Neural cell (in vitro differentiated cells): Measurements from ENCODE around the gene SKAP1. TPM values are rescaled to one million over a fixed set of nuclear protein-coding genes. Genes with fewer than 3 reads are reported as not detected.
"Not testable (repeated sequence)": the region's sequence is repeated elsewhere in the genome, so short reads cannot be mapped to it uniquely, and the experiment has no call there.

ENCODE experiments used
- H2AFZ ChIP-seq: fragments of 200-600, 300-800 bp; sonication (generic), shearing (Covaris generic); 2 replicates; pipeline ENCODE4 v1.6.0; 2014; ENCODE audit warnings: low read depth, mild to moderate bottlenecking, antibody characterized with exemption, low read length, moderate library complexity
- H3F3A ChIP-seq: fragments of 200-600 bp; shearing (Covaris generic); 2 replicates; pipeline ENCODE4 v1.6.1; 2016; ENCODE audit warnings: mild to moderate bottlenecking, moderate library complexity, mixed read lengths, antibody characterized with exemption, low read length; ENCODE audit not compliant: insufficient read depth, poor library complexity, severe bottlenecking
- H3K27ac ChIP-seq: fragments of 200-600, 300-800 bp; sonication (generic), shearing (Covaris generic); 2 replicates; pipeline ENCODE4 v1.5.1; 2014; ENCODE audit warnings: mild to moderate bottlenecking, low read length, moderate library complexity
- H3K27me3 ChIP-seq: fragments of 300-800, 200-600 bp; sonication (generic), shearing (Covaris generic); 2 replicates; pipeline ENCODE4 v1.6.0; 2014; ENCODE audit warnings: mild to moderate bottlenecking, low read depth, low read length, moderate library complexity; ENCODE audit not compliant: insufficient read depth
- H3K36me3 ChIP-seq: fragments of 300-800, 200-600 bp; sonication (generic), shearing (Covaris generic); 2 replicates; pipeline ENCODE4 v1.5.1; 2014; ENCODE audit warnings: mild to moderate bottlenecking, antibody characterized with exemption, low read length, moderate library complexity; ENCODE audit not compliant: insufficient read depth
- H3K4me2 ChIP-seq: fragments of 300-800, 200-600 bp; sonication (generic), shearing (Covaris generic); 2 replicates; pipeline ENCODE4 v1.6.0; 2014; ENCODE audit warnings: mild to moderate bottlenecking, low read length
- H3K4me3 ChIP-seq: fragments of 300-800, 200-600 bp; sonication (generic), shearing (Covaris generic); 2 replicates; pipeline ENCODE4 v1.5.1; 2014; ENCODE audit warnings: mild to moderate bottlenecking, low read length, moderate library complexity
- H3K79me2 ChIP-seq: fragments of 200-600 bp; shearing (Covaris generic); replicated peaks from 2 replicates; pipeline ENCODE4 v1.6.0; 2014; ENCODE audit warnings: mild to moderate bottlenecking, low read length, moderate library complexity; ENCODE audit not compliant: insufficient read depth
- H3K9ac ChIP-seq: fragments of 300-800, 200-600 bp; sonication (generic), shearing (Covaris generic); 2 replicates; pipeline ENCODE4 v1.6.1; 2016; ENCODE audit warnings: mild to moderate bottlenecking, low read length, mixed read lengths
- H3K9me2 ChIP-seq: fragments of 200-600 bp; shearing (Covaris generic); 2 replicates; pipeline ENCODE4 v1.6.1; 2016; ENCODE audit warnings: mild to moderate bottlenecking, low read length, mixed read lengths; ENCODE audit not compliant: insufficient read depth
- H3K9me3 ChIP-seq: fragments of 200-600, 300-800 bp; sonication (generic), shearing (Covaris generic); 2 replicates; pipeline ENCODE4 v1.6.1; 2016; ENCODE audit warnings: mild to moderate bottlenecking, mixed run types, low read length, moderate library complexity, mixed read lengths
- H4K20me1 ChIP-seq: fragments of 200-600 bp; shearing (Covaris generic); 2 replicates; pipeline ENCODE4 v1.6.1; 2016; ENCODE audit warnings: mild to moderate bottlenecking, mixed run types; ENCODE audit not compliant: insufficient read depth
- CTCF ChIP-seq: fragments of 450-650 bp; IDR thresholded peaks from 2 replicates; pipeline ENCODE4 v1.5.1; 2014; ENCODE audit warnings: antibody characterized with exemption, mild to moderate bottlenecking, moderate library complexity; ENCODE audit not compliant: poor library complexity, severe bottlenecking
- EP300 ChIP-seq: fragments of 450-650 bp; conservative IDR thresholded peaks from 2 replicates; pipeline ENCODE4 v1.6.1; 2014; ENCODE audit warnings: antibody characterized with exemption, mild to moderate bottlenecking, moderate library complexity; ENCODE audit not compliant: poor library complexity, severe bottlenecking
- EZH2 ChIP-seq: fragments of 200-600, 300-800 bp; shearing (Covaris generic), sonication (generic); IDR thresholded peaks from 2 replicates; pipeline ENCODE4 v1.6.1; 2014; ENCODE audit warnings: antibody characterized with exemption, low read length, borderline replicate concordance, mild to moderate bottlenecking; ENCODE audit not compliant: insufficient read depth, poor library complexity, severe bottlenecking
- MXI1 ChIP-seq: fragments of 450-650 bp; conservative IDR thresholded peaks from 2 replicates; pipeline ENCODE4 v1.6.1; 2014; ENCODE audit warnings: antibody characterized with exemption, mild to moderate bottlenecking; ENCODE audit not compliant: poor library complexity, severe bottlenecking
- POLR2AphosphoS5 ChIP-seq: IDR thresholded peaks from 2 replicates; pipeline ENCODE4 v1.6.1; 2012
- RAD21 ChIP-seq: fragments of 450-650 bp; conservative IDR thresholded peaks from 2 replicates; pipeline ENCODE4 v1.6.1; 2014; ENCODE audit warnings: antibody characterized with exemption, mild to moderate bottlenecking, moderate library complexity
- REST ChIP-seq: IDR thresholded peaks from 2 replicates; pipeline ENCODE4 v1.6.1; 2012; ENCODE audit warnings: borderline replicate concordance
- SMC3 ChIP-seq: fragments of 450-650 bp; conservative IDR thresholded peaks from 2 replicates; pipeline ENCODE4 v1.6.1; 2014; ENCODE audit warnings: antibody characterized with exemption, mild to moderate bottlenecking, moderate library complexity; ENCODE audit not compliant: poor library complexity
- TAF1 ChIP-seq: IDR thresholded peaks from 2 replicates; pipeline ENCODE4 v1.6.1; 2012; ENCODE audit warnings: low read depth
- polyA plus RNA-seq: library from polyadenylated mRNA; depleted of rRNA; stranded (reverse); fragments of >200 nt; gene quantifications from 2 replicates; pipeline ENCODE4 v1.2.3, GENCODE V29; 2014

The SKAP1 gene
- polyA plus RNA-seq, 1 donor from 2014 or later = 0.63 TPM

- H2AFZ ChIP-seq = no peak overlapping the region
- H3K4me2 ChIP-seq = no peak overlapping the region
- H3K9me2 ChIP-seq = no peaks in the 10 kb centered on the region
- H3K9me3 ChIP-seq = no peaks in the 10 kb centered on the region
- no peak overlapping the region for H3K9ac ChIP-seq
- no peaks in the 10 kb centered on the region for H3K27me3 ChIP-seq
- H3K4me3 ChIP-seq = no peak overlapping the region
- H3F3A ChIP-seq = no peaks in the 10 kb centered on the region
- no peaks in the 10 kb centered on the region for H3K79me2 ChIP-seq
- H4K20me1 ChIP-seq = no peaks in the 10 kb centered on the region
- no peaks in the 10 kb centered on the region for H3K36me3 ChIP-seq
- TF ChIP-seq CTCF (no peak), TAF1 (no peak), EP300 (no peak)
- no peak overlapping the region for H3K27ac ChIP-seq
Observed at GRCh38 chr17:48250949-48251348, 179.1 kb downstream of the SKAP1 start.

- H3K27me3 ChIP-seq = not testable (repeated sequence)
Observed at GRCh38 chr17:48250059-48250458, 180.0 kb downstream of the SKAP1 start.

GRCh38 chr17:48247603-48248002 is 182.4 kb downstream of the SKAP1 start:
- H3K79me2 ChIP-seq = no peaks in the 10 kb centered on the region
- H3K4me2 ChIP-seq = no peak overlapping the region
- no peak overlapping the region for H2AFZ ChIP-seq
- no peaks in the 10 kb centered on the region for H3F3A ChIP-seq
- no peaks in the 10 kb centered on the region for H3K9me2 ChIP-seq
- no peak overlapping the region for H3K9ac ChIP-seq
- H3K9me3 ChIP-seq = no peaks in the 10 kb centered on the region
- no peak for TF ChIP-seq TAF1
- no peak for TF ChIP-seq SMC3
- no peak for TF ChIP-seq RAD21
- TF ChIP-seq REST = no peak
- TF ChIP-seq POLR2AphosphoS5 = no peak
- TF ChIP-seq EZH2 = no peak
- no peak for TF ChIP-seq EP300
- no peak for TF ChIP-seq CTCF
- TF ChIP-seq MXI1 = no peak
- H3K27ac ChIP-seq = no peak overlapping the region
- no peak overlapping the region for H3K4me3 ChIP-seq
- H3K27me3 ChIP-seq = no peaks in the 10 kb centered on the region
- no peaks in the 10 kb centered on the region for H3K36me3 ChIP-seq
- H4K20me1 ChIP-seq = no peaks in the 10 kb centered on the region

More at GRCh38 chr17:48250059-48250458, 180.0 kb downstream of the SKAP1 start:
- not testable (repeated sequence) for H3K79me2 ChIP-seq, H3K4me3 ChIP-seq, H3K9me3 ChIP-seq, H3K4me2 ChIP-seq, H3K9ac ChIP-seq, H3K9me2 ChIP-seq, H3K36me3 ChIP-seq, H4K20me1 ChIP-seq, H2AFZ ChIP-seq, H3K27ac ChIP-seq, H3F3A ChIP-seq
